ENCODE results near the gene NPY. TPM values are rescaled to one million over a fixed set of nuclear protein-coding genes. Genes with fewer than 3 reads are reported as not detected.

The NPY gene
- total and polyA plus RNA-seq, 10 of the 15 experiments (the other 5 are each of a cell fraction or from before 2014, with no cell fraction given) = not detected

- SMC1A ChIA-PET (ENCODE audit: uncharacterized antibody, unreplicated experiment) = no interaction called here
- Histone ChIP-seq H3K36me3 (ENCODE audit: control insufficient read depth in 2 of 2, insufficient read depth in 2 of 2, low read length in 1 of 2) (no peaks in the 10 kb centered on the region), H3K9me3 (replicated peaks; ENCODE audit: control insufficient read depth, insufficient read depth, low read length) (no peaks in the 10 kb centered on the region), H2AFZ (ENCODE audit: control insufficient read depth, low read depth, low read length) (no peak overlapping the region), H3K27ac (ENCODE audit: control insufficient read depth, insufficient read depth) (no peak overlapping the region), H3K4me2 (ENCODE audit: control insufficient read depth, insufficient read depth) (no peak overlapping the region), H3K4me3 (no peak overlapping the region), H4K20me1 (ENCODE audit: control insufficient read depth, insufficient read depth) (no peaks in the 10 kb centered on the region), H3K27me3 (replicated peaks in 1 of 2; ENCODE audit: control insufficient read depth in 2 of 2, insufficient read depth in 2 of 2, low read length in 1 of 2) (no peaks in the 10 kb centered on the region), H3K9ac (ENCODE audit: control insufficient read depth, insufficient read depth, low read length) (no peak overlapping the region), H3K4me1 (ENCODE audit: control insufficient read depth, insufficient read depth, low read length) (peaks cover 4% of the 10 kb centered on the region; the same call in 1 of the 2 replicates), H3K79me2 (ENCODE audit: control insufficient read depth, insufficient read depth, low read length) (no peaks in the 10 kb centered on the region)
- ATAC-seq = no peak
- no peak for DNase-seq (ENCODE audit: low read depth, low spot score)
- intact Hi-C loops (cut with micrococcal nuclease; ENCODE audit: unreplicated experiment) (no loop called here), in situ Hi-C loops (cut with MboI) (no loop called here)
- 21% methylated on average over 5 of the region's 5 CpGs for WGBS (ENCODE audit: insufficient coverage, insufficient replicate concordance, low lambda C conversion rate, missing lambda C conversion rate)
- POLR2A ChIA-PET = no interaction called here
- CTCF ChIA-PET = no interaction called here
- no TSS peak for BruUV-seq (replicated peaks)
- RAD21 ChIA-PET (ENCODE audit: unreplicated experiment) = no interaction called here
- FAIRE-seq = no peak
- TF ChIP-seq EP300 (IDR thresholded peaks at IDR 0.05; ENCODE audit: borderline replicate concordance in 1 of 2, control insufficient read depth in 1 of 2, low read depth in 2 of 2, low read length in 2 of 2) = no peak
- no peak for TF ChIP-seq JUND (IDR thresholded peaks at IDR 0.05; ENCODE audit: low read depth, low read length)
- TF ChIP-seq ZNF687 (IDR thresholded peaks at IDR 0.05) = no peak
- TF ChIP-seq ZBED1 (IDR thresholded peaks at IDR 0.05; ENCODE audit: borderline replicate concordance) = no peak
These were observed 42.8 kb upstream of the NPY start for GRCh38 chr7:24241206-24241605.

Measured in GM12878 (cell line).